Natural killer cell (primary cell): ENCODE measurements around the gene FNDC3B. TPM values are rescaled to one million over a fixed set of nuclear protein-coding genes. Genes with fewer than 3 reads are reported as not detected.

Experiments used
- ATAC-seq, 3 donors: fragments of 150-1000 bp in 2 of 3; fragments of 200-7000 bp in 1 of 3; cut with Tn5 transposase; 1 replicate in 1 of 3; 2 replicates in 2 of 3; pipeline ENCODE4 v1.10.0; 2021; ENCODE audit warnings: mild to moderate bottlenecking in 2 of 3, moderate library complexity in 2 of 3
- DNase-seq, 2 donors: peaks; one replicate each; pipeline versions ENCODE4 v3.0.0 to v3.0.0-alpha.2; 2013 to 2021; ENCODE audit warnings: mixed read lengths in 1 of 2
- H3K27ac ChIP-seq: one replicate; pipeline ENCODE4 v1.5.1; 2013; ENCODE audit warnings: mild to moderate bottlenecking, low read length
- H3K27me3 ChIP-seq: one replicate; pipeline ENCODE4 v1.6.1; 2013; ENCODE audit warnings: low read length; ENCODE audit not compliant: control insufficient read depth, insufficient read depth
- H3K36me3 ChIP-seq: one replicate; pipeline ENCODE4 v1.6.1; 2013; ENCODE audit warnings: low read length; ENCODE audit not compliant: control insufficient read depth, insufficient read depth
- H3K4me1 ChIP-seq: one replicate; pipeline ENCODE4 v1.6.1; 2013; ENCODE audit warnings: low read length; ENCODE audit not compliant: control insufficient read depth, insufficient read depth
- H3K4me3 ChIP-seq: one replicate; pipeline ENCODE4 v1.5.1; 2013; ENCODE audit warnings: low read length
- H3K9me3 ChIP-seq: one replicate; pipeline ENCODE4 v1.6.1; 2013; ENCODE audit warnings: low read length; ENCODE audit not compliant: control insufficient read depth, insufficient read depth
- H3K27ac Mint-ChIP-seq, 2 donors: one replicate each; pipeline ENCODE4 v1.8.0; 2022; ENCODE audit warnings: mild to moderate bottlenecking in 2 of 2, mixed read lengths in 2 of 2, moderate library complexity in 1 of 2
- H3K27me3 Mint-ChIP-seq, 2 donors: one replicate each; pipeline ENCODE4 v1.8.0; 2022; ENCODE audit warnings: low read depth in 2 of 2, mixed read lengths in 2 of 2
- H3K36me3 Mint-ChIP-seq: one replicate; pipeline ENCODE4 v1.8.0; 2022; ENCODE audit warnings: mixed read lengths
- H3K4me1 Mint-ChIP-seq, 2 donors: one replicate each; pipeline ENCODE4 v1.8.0; 2022; ENCODE audit warnings: mixed read lengths in 2 of 2
- H3K4me3 Mint-ChIP-seq: one replicate; pipeline ENCODE4 v1.8.0; 2022; ENCODE audit warnings: mild to moderate bottlenecking, moderate library complexity, mixed read lengths
- H3K9me3 Mint-ChIP-seq, 2 donors: one replicate each; pipeline ENCODE4 v1.8.0; 2022; ENCODE audit warnings: mixed read lengths in 2 of 2
- CTCF ChIP-seq: fragments of 200-600 bp; IDR thresholded peaks from one replicate; pipeline ENCODE4 v1.8.0; 2022; ENCODE audit warnings: antibody characterized with exemption
- WGBS: methylation state at CpG from one replicate; pipeline ENCODE4 v1.1.7; 2013; ENCODE audit warnings: missing lambda C conversion rate; ENCODE audit not compliant: insufficient coverage; 5-methylcytosine and 5-hydroxymethylcytosine counted together
- intact Hi-C: fragments of 100-400 bp; cut with micrococcal nuclease; formaldehyde crosslinking; loops from one replicate; pipeline ENCODE4 v1.14.2; 2022
- total RNA-seq, 4 donors: library from RNA; stranded (reverse); fragments of 120-200 nt in 1 of 4; gene quantifications; one replicate each; pipeline versions ENCODE4 v1.2.3 to v1.2.4, GENCODE V29; 2013 to 2022

The FNDC3B gene
- total RNA-seq, 3 donors from 2014 or later (not counting 1 experiment from before 2014, with no cell fraction given): 154 to 214 (median 206) TPM

GRCh38 chr3:172441581-172441980 lies 402.2 kb downstream of the FNDC3B start:
- Histone ChIP-seq H3K4me3 (no peak overlapping the region), H3K9me3 (no peaks in the 10 kb centered on the region), H3K36me3 (no peaks in the 10 kb centered on the region), H3K27ac (no peak overlapping the region), H3K4me1 (no peaks in the 10 kb centered on the region), H3K27me3 (peaks cover 23% of the 10 kb centered on the region)
- Mint-ChIP-seq H3K27ac (no peak overlapping the region), H3K27me3 (peaks cover 22 to 56% of the 10 kb centered on the region in 2 donors), H3K9me3 (no peaks in the 10 kb centered on the region), H3K4me1 (peaks cover under 1 to 5% of the 10 kb centered on the region in 2 donors), H3K4me3 (no peak overlapping the region), H3K36me3 (no peaks in the 10 kb centered on the region)
- DNase-seq: no peak
- TF ChIP-seq CTCF: no peak
- no peak for ATAC-seq
- WGBS: no CpG with 5 or more reads among the region's 5 CpGs
- intact Hi-C loops: no loop called here

- no peaks in the 10 kb centered on the region for H3K9me3 ChIP-seq
- H3K27me3 ChIP-seq: peaks cover 31% of the 10 kb centered on the region
- H3K27me3 Mint-ChIP-seq: peaks cover 29 to 64% of the 10 kb centered on the region in 2 donors
- H3K9me3 Mint-ChIP-seq: no peaks in the 10 kb centered on the region
- no peak overlapping the region for H3K4me3 Mint-ChIP-seq
- no peak overlapping the region for H3K4me3 ChIP-seq
- peaks cover 10 to 13% of the 10 kb centered on the region in 2 donors for H3K4me1 Mint-ChIP-seq
- intact Hi-C loops: no loop called here
- H3K27ac Mint-ChIP-seq: no peak overlapping the region
- 91% methylated on average over 1 of the region's 1 CpG for WGBS
- H3K27ac ChIP-seq: no peak overlapping the region
- H3K36me3 ChIP-seq: no peaks in the 10 kb centered on the region
- H3K36me3 Mint-ChIP-seq: no peaks in the 10 kb centered on the region
- no peak for DNase-seq
- no peak for ATAC-seq
- peaks cover 4% of the 10 kb centered on the region for H3K4me1 ChIP-seq
- no peak for TF ChIP-seq CTCF
These were observed 403.2 kb downstream of the FNDC3B start for GRCh38 chr3:172442606-172443005.

GRCh38 chr3:172444821-172445220 lies 405.4 kb downstream of the FNDC3B start:
- intact Hi-C loops: no loop called here
- no peak for TF ChIP-seq CTCF
- no peaks in the 10 kb centered on the region for H3K9me3 ChIP-seq
- no peak for ATAC-seq
- no peaks in the 10 kb centered on the region for H3K9me3 Mint-ChIP-seq
- peaks cover 43 to 65% of the 10 kb centered on the region in 2 donors for H3K27me3 Mint-ChIP-seq
- no peak overlapping the region for H3K27ac Mint-ChIP-seq
- no peak overlapping the region for H3K27ac ChIP-seq
- no peak for DNase-seq
- no peaks in the 10 kb centered on the region for H3K36me3 Mint-ChIP-seq
- peaks cover 26% of the 10 kb centered on the region for H3K4me1 ChIP-seq
- H3K27me3 ChIP-seq: peaks cover 49% of the 10 kb centered on the region
- no peaks in the 10 kb centered on the region for H3K36me3 ChIP-seq
- H3K4me3 ChIP-seq: no peak overlapping the region
- H3K4me1 Mint-ChIP-seq: peaks cover 33 to 36% of the 10 kb centered on the region in 2 donors
- 81% methylated on average over 5 of the region's 6 CpGs for WGBS
- no peak overlapping the region for H3K4me3 Mint-ChIP-seq

GRCh38 chr3:172446198-172446597 lies 406.8 kb downstream of the FNDC3B start:
- H3K27me3 Mint-ChIP-seq: peaks cover 49 to 66% of the 10 kb centered on the region in 2 donors
- ATAC-seq: no peak

More at GRCh38 chr3:172446198-172446597, 406.8 kb downstream of the FNDC3B start:
- Mint-ChIP-seq H3K27ac (no peak overlapping the region), H3K4me1 (peaks cover 37 to 40% of the 10 kb centered on the region in 2 donors), H3K9me3 (no peaks in the 10 kb centered on the region), H3K4me3 (no peak overlapping the region), H3K36me3 (no peaks in the 10 kb centered on the region)
- DNase-seq: no peak
- peaks cover 54% of the 10 kb centered on the region for H3K27me3 ChIP-seq
- TF ChIP-seq CTCF: no peak
- intact Hi-C loops: no loop called here
- H3K36me3 ChIP-seq: no peaks in the 10 kb centered on the region
- no peaks in the 10 kb centered on the region for H3K9me3 ChIP-seq
- peaks cover 27% of the 10 kb centered on the region for H3K4me1 ChIP-seq
- 96% methylated on average over 3 of the region's 3 CpGs for WGBS
- H3K27ac ChIP-seq: no peak overlapping the region
- H3K4me3 ChIP-seq: no peak overlapping the region
